H7 (cell line): ENCODE data around the gene ZNF543. TPM values are rescaled to one million over a fixed set of nuclear protein-coding genes. Genes with fewer than 3 reads are reported as not detected.

ENCODE experiments used
- total RNA-seq: library from RNA; depleted of rRNA; stranded (reverse); fragments of >200 nt; shearing (Covaris generic); gene quantifications from 2 replicates; pipeline ENCODE4 v1.2.3, GENCODE V29; 2014; rRNA removed

The ZNF543 gene
- total RNA-seq, 1 experiment from 2014 or later, result 12.7 TPM

Other genes with a start within 250 kb of the ZNF543 start
- not detected in 2 replicates for gene USP29, start 200.5 kb upstream of the ZNF543 start, total RNA-seq
- not detected in 2 replicates for gene ZIM3, start 175.3 kb upstream of the ZNF543 start, total RNA-seq
- not detected in 2 replicates for gene DUXA, start 153.0 kb upstream of the ZNF543 start, total RNA-seq
- gene ZNF264, start 129.0 kb upstream of the ZNF543 start, total RNA-seq, result 13.9 and 18.8 TPM in 2 replicates
- gene AURKC, start 89.4 kb upstream of the ZNF543 start, total RNA-seq, result 8.5 and 16.3 TPM in 2 replicates
- 13.1 and 15.1 TPM in 2 replicates for gene ZNF805, start 79.8 kb upstream of the ZNF543 start, total RNA-seq
- 23.7 and 29.7 TPM in 2 replicates for gene ZNF460, start 40.0 kb upstream of the ZNF543 start, total RNA-seq
- gene ZNF304, start 30.8 kb downstream of the ZNF543 start, total RNA-seq, result 10.6 and 12.5 TPM in 2 replicates
- 10.1 and 10.4 TPM in 2 replicates for gene TRAPPC2B, start 43.1 kb downstream of the ZNF543 start, total RNA-seq
- gene ZNF547, start 43.1 kb downstream of the ZNF543 start, total RNA-seq, result 1.7 and 1.8 TPM in 2 replicates
- gene ZNF548, start 69.4 kb downstream of the ZNF543 start, total RNA-seq, result 9.1 and 17.1 TPM in 2 replicates
- 9.5 and 11.9 TPM in 2 replicates for gene ZNF17, start 90.7 kb downstream of the ZNF543 start, total RNA-seq
- gene ZNF749, start 114.9 kb downstream of the ZNF543 start, total RNA-seq, result 15.1 and 18.1 TPM in 2 replicates
- 0.15 TPM in 1 of 2 replicates, not detected in the other for gene VN1R1, start 136.7 kb downstream of the ZNF543 start, total RNA-seq
- gene ZNF772, start 157.1 kb downstream of the ZNF543 start, total RNA-seq, result 4.3 and 5.0 TPM in 2 replicates
- gene ZNF419, start 167.3 kb downstream of the ZNF543 start, total RNA-seq, result 10.6 and 12.5 TPM in 2 replicates
- 7.2 and 9.3 TPM in 2 replicates for gene ZNF773, start 179.5 kb downstream of the ZNF543 start, total RNA-seq
- 3.6 and 5.6 TPM in 2 replicates for gene ZNF549, start 206.9 kb downstream of the ZNF543 start, total RNA-seq
- 5.7 and 9.7 TPM in 2 replicates for gene ZNF550, start 239.4 kb downstream of the ZNF543 start, total RNA-seq